ENCODE data around the gene ELMO3. TPM values are rescaled to one million over a fixed set of nuclear protein-coding genes. Genes with fewer than 3 reads are reported as not detected.
A peak's percentile ranks its signal among the peaks of the same experiment; 100 is the strongest.

ELMO3 gene
- total RNA-seq, 1 experiment from 2014 or later: 45.8 TPM

GRCh38 chr16:67199808-67200198, 872 bp downstream of the ELMO3 start:
- no TSS peak for BruUV-seq (replicated peaks)
- ATAC-seq (peak; percentile 61), DNase-seq (ENCODE audit: low read depth, low spot score) (no peak)
- peak overlapping the region; percentile 78 for H3K4me3 ChIP-seq (replicated peaks in 1 of 2; ENCODE audit: low read depth in 1 of 2, low read length in 2 of 2)
- ChIA-PET RAD21 (ENCODE audit: low non-redundant PET in 1 of 2, low total read pairs in 2 of 2, uncharacterized antibody in 2 of 2, unreplicated experiment in 2 of 2) (no interaction called here), CTCF (interaction anchor here (0.7 to 2.3 kb wide), 6 partner anchors 13 to 305 kb away, joined by 4 to 13 read pairs (median 8); partner anchors contain the start of genes FHOD1 and TMEM208), POLR2A (interaction anchor here (0.7 to 2.3 kb wide), 2 partner anchors 42 to 45 kb away, joined by 8 read pairs; no protein-coding TSS in a partner anchor)
- peak overlapping the region; percentile 97 for H3K4me2 ChIP-seq (ENCODE audit: low read length)
- peak overlapping the region; percentile 75 for H3K9ac ChIP-seq (ENCODE audit: low read length)
- peaks cover 15 to 33% of the 10 kb centered on the region in 2 experiments for H3K4me1 ChIP-seq (ENCODE audit: control insufficient read depth in 1 of 2, insufficient read depth in 2 of 2, low read length in 2 of 2)
- no peaks in the 10 kb centered on the region for H3K9me3 ChIP-seq (ENCODE audit: control insufficient read depth in 1 of 2, insufficient read depth in 1 of 2, low read depth in 1 of 2, low read length in 2 of 2)
- intact Hi-C loops (cut with micrococcal nuclease): no loop called here
- H3K9me2 ChIP-seq (ENCODE audit: insufficient read depth): no peaks in the 10 kb centered on the region
- H3K27ac ChIP-seq (ENCODE audit: low read depth, low read length): peak overlapping the region; percentile 99
- no peaks in the 10 kb centered on the region; the same call in 1 of the 2 replicates for H4K20me1 ChIP-seq (ENCODE audit: insufficient read depth)
- TF ChIP-seq CTCF (IDR thresholded peaks at IDR 0.05 in 2 of 3, conservative IDR thresholded peaks at IDR 0.05 in 1 of 3; ENCODE audit: borderline replicate concordance in 1 of 3, insufficient read depth in 1 of 3, low read depth in 2 of 3, low read length in 2 of 3) (peak in 2 of 3 experiments; percentile 31 to 48; a peak in 3 of 6 replicates), ATF3 (IDR thresholded peaks at IDR 0.05) (no peak), POLR2A (IDR thresholded peaks at IDR 0.05; ENCODE audit: borderline replicate concordance, extremely low read depth, insufficient read depth, insufficient read length) (peak; percentile 20)
- H3K27me3 ChIP-seq (ENCODE audit: insufficient read depth, low read length): no peaks in the 10 kb centered on the region
- H3K36me3 ChIP-seq (ENCODE audit: control insufficient read depth in 1 of 2, insufficient read depth in 2 of 2, low read length in 2 of 2): peaks cover 27 to 39% of the 10 kb centered on the region in 2 experiments; a peak in 3 of 4 replicates
- H2AFZ ChIP-seq (ENCODE audit: low read depth, low read length, poor library complexity, severe bottlenecking): no peak overlapping the region
- H3K79me2 ChIP-seq (ENCODE audit: insufficient read depth, low read length): peaks cover 29% of the 10 kb centered on the region

GRCh38 chr16:67200491-67200890, 1.6 kb downstream of the ELMO3 start:
- CTCF ChIA-PET: interaction anchor here (0.7 to 1.6 kb wide), 2 partner anchors 44 to 45 kb away, joined by 4 to 7 read pairs; no protein-coding TSS in a partner anchor
- Histone ChIP-seq H4K20me1 (ENCODE audit: insufficient read depth) (no peaks in the 10 kb centered on the region; the same call in 1 of the 2 replicates), H3K9me3 (ENCODE audit: control insufficient read depth in 1 of 2, insufficient read depth in 1 of 2, low read depth in 1 of 2, low read length in 2 of 2) (no peaks in the 10 kb centered on the region), H3K4me2 (ENCODE audit: low read length) (peak overlapping the region; percentile 97), H3K9ac (ENCODE audit: low read length) (peak overlapping the region; percentile 75), H3K27ac (ENCODE audit: low read depth, low read length) (peak overlapping the region; percentile 53), H3K9me2 (ENCODE audit: insufficient read depth) (no peaks in the 10 kb centered on the region), H3K4me3 (replicated peaks in 1 of 2; ENCODE audit: low read depth in 1 of 2, low read length in 2 of 2) (peak overlapping the region; percentile 78), H3K4me1 (ENCODE audit: control insufficient read depth in 1 of 2, insufficient read depth in 2 of 2, low read length in 2 of 2) (peaks cover 15 to 33% of the 10 kb centered on the region in 2 experiments), H2AFZ (ENCODE audit: low read depth, low read length, poor library complexity, severe bottlenecking) (no peak overlapping the region), H3K27me3 (ENCODE audit: insufficient read depth, low read length) (no peaks in the 10 kb centered on the region), H3K36me3 (ENCODE audit: control insufficient read depth in 1 of 2, insufficient read depth in 2 of 2, low read length in 2 of 2) (peaks cover 22 to 33% of the 10 kb centered on the region in 2 experiments; a peak in 3 of 4 replicates), H3K79me2 (ENCODE audit: insufficient read depth, low read length) (peaks cover 22% of the 10 kb centered on the region)
- no peak for TF ChIP-seq MAX (IDR thresholded peaks at IDR 0.05)
- TF ChIP-seq POLR2A (IDR thresholded peaks at IDR 0.05; ENCODE audit: borderline replicate concordance, extremely low read depth, insufficient read depth, insufficient read length): no peak
- TF ChIP-seq ATF3 (IDR thresholded peaks at IDR 0.05): no peak
- no peak for TF ChIP-seq RAD21 (IDR thresholded peaks at IDR 0.05; ENCODE audit: low read depth)
- no TSS peak for BruUV-seq (replicated peaks)
- POLR2A ChIA-PET: interaction anchor here (0.7 kb wide), 1 partner anchor 43 kb away, joined by 8 read pairs; no protein-coding TSS in a partner anchor
- DNase-seq (ENCODE audit: low read depth, low spot score) (no peak), ATAC-seq (no peak)
- RAD21 ChIA-PET (ENCODE audit: low non-redundant PET in 1 of 2, low total read pairs in 2 of 2, uncharacterized antibody in 2 of 2, unreplicated experiment in 2 of 2): interaction anchor here in 1 of 2 experiments (0.7 kb wide), 1 partner anchor 45 kb away, joined by 3 read pairs; no protein-coding TSS in a partner anchor
- intact Hi-C loops (cut with micrococcal nuclease): no loop called here

All from HCT116 (cell line).